WTC11 (cell line): ENCODE results near the gene STUB1.

ENCODE experiments used
- MAX ChIP-seq: sonication (generic); formaldehyde crosslinking; IDR thresholded peaks from 2 replicates; pipeline ENCODE4 v1.8.0; 2022; ENCODE audit warnings: mild to moderate bottlenecking, missing genetic modification reagents
- SMAD4 ChIP-seq: sonication (generic); formaldehyde crosslinking; IDR thresholded peaks from 2 replicates; pipeline ENCODE4 v1.8.0; 2022; ENCODE audit warnings: mild to moderate bottlenecking, missing genetic modification reagents
- SP1 ChIP-seq: sonication (generic); formaldehyde crosslinking; conservative IDR thresholded peaks from 2 replicates; pipeline ENCODE4 v1.8.1; 2022; ENCODE audit warnings: missing genetic modification reagents
- ZNF121 ChIP-seq: sonication (generic); formaldehyde crosslinking; IDR thresholded peaks from 2 replicates; pipeline ENCODE4 v1.8.0; 2023; ENCODE audit warnings: missing genetic modification reagents
- TF ChIP-seq, protein P1 (sequence below): fragments of 200-600 bp; IDR thresholded peaks from 2 replicates; pipeline ENCODE4 v1.8.0; 2022; ENCODE audit warnings: antibody characterized with exemption

DNA sequence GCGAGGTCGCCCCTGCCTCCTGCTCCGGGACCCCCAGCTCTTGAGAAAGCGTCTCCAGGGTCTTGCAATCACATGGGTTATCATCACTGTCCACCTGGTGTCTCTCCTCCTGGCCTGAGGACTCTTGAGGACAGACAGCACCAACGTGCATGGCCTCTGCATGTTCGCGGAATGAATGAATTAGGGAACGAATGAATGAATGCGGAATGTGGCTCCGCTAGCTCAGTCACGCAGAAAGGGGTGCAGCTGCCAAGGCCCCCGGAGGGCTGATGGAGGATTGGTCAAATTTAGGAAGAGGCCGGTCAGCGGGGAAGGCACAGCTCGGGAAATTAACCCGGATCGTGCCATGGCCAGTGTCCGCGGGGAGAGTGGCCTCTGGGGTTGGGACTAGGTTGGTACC lies 22.1 kb downstream of the STUB1 start:
- TF ChIP-seq SP1 (CRISPR knock-in tag) (no peak), ZNF121 (no peak), MAX (CRISPR knock-in tag) (no peak), SMAD4 (CRISPR knock-in tag) (no peak)
- TF ChIP-seq, protein P1, sequence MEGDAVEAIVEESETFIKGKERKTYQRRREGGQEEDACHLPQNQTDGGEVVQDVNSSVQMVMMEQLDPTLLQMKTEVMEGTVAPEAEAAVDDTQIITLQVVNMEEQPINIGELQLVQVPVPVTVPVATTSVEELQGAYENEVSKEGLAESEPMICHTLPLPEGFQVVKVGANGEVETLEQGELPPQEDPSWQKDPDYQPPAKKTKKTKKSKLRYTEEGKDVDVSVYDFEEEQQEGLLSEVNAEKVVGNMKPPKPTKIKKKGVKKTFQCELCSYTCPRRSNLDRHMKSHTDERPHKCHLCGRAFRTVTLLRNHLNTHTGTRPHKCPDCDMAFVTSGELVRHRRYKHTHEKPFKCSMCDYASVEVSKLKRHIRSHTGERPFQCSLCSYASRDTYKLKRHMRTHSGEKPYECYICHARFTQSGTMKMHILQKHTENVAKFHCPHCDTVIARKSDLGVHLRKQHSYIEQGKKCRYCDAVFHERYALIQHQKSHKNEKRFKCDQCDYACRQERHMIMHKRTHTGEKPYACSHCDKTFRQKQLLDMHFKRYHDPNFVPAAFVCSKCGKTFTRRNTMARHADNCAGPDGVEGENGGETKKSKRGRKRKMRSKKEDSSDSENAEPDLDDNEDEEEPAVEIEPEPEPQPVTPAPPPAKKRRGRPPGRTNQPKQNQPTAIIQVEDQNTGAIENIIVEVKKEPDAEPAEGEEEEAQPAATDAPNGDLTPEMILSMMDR: no peak
